ENCODE measurements around the gene MARCHF6. TPM values are rescaled to one million over a fixed set of nuclear protein-coding genes. Genes with fewer than 3 reads are reported as not detected.

Gene MARCHF6
- total and polyA plus RNA-seq, 2 of the 8 experiments (the other 6 are each of a cell fraction or from before 2014, with no cell fraction given), result 93.1 to 118 TPM

Small RNAs within 50 kb of the gene (small RNA-seq; reads per million reads assigned to genes)
- gene RF00019 (ENCODE audit: insufficient read depth), result not detected

Other genes with a start within 250 kb of the MARCHF6 start
- 14.2 and 15.2 TPM in 2 replicates for gene ATPSCKMT, start 103.8 kb upstream of the MARCHF6 start, total RNA-seq (2021; fragmentation: NEBNext Ultra II Directional; extraction: Animal tissue kit (Norgen Biotek cat#: 25700))
- 6.2 and 7.5 TPM in 2 replicates for gene ATPSCKMT, start 103.8 kb upstream of the MARCHF6 start, polyA plus RNA-seq (2011; rRNA removed)
- gene CCT5, start 103.4 kb upstream of the MARCHF6 start, total RNA-seq (2021; fragmentation: NEBNext Ultra II Directional; extraction: Animal tissue kit (Norgen Biotek cat#: 25700)), result 509 and 549 TPM in 2 replicates
- gene CCT5, start 103.4 kb upstream of the MARCHF6 start, polyA plus RNA-seq (2011; rRNA removed), result 289 and 425 TPM in 2 replicates
- gene CMBL, start 45.8 kb upstream of the MARCHF6 start, total RNA-seq (2021; fragmentation: NEBNext Ultra II Directional; extraction: Animal tissue kit (Norgen Biotek cat#: 25700)), result 27.9 and 30.9 TPM in 2 replicates
- gene CMBL, start 45.8 kb upstream of the MARCHF6 start, polyA plus RNA-seq (2011; rRNA removed), result 32.1 and 53.7 TPM in 2 replicates
- gene ROPN1L, start 88.2 kb downstream of the MARCHF6 start, total RNA-seq (2021; fragmentation: NEBNext Ultra II Directional; extraction: Animal tissue kit (Norgen Biotek cat#: 25700)), result 0.38 and 0.73 TPM in 2 replicates
- 0.24 and 0.28 TPM in 2 replicates for gene ROPN1L, start 88.2 kb downstream of the MARCHF6 start, polyA plus RNA-seq (2011; rRNA removed)
- gene ANKRD33B, start 210.4 kb downstream of the MARCHF6 start, total RNA-seq (2021; fragmentation: NEBNext Ultra II Directional; extraction: Animal tissue kit (Norgen Biotek cat#: 25700)), result 20.5 and 20.6 TPM in 2 replicates
- gene ANKRD33B, start 210.4 kb downstream of the MARCHF6 start, polyA plus RNA-seq (2011; rRNA removed), result 6.9 and 7.1 TPM in 2 replicates

Measured in H1 (cell line).